CD4-positive, alpha-beta T cell (primary cell): ENCODE measurements around the gene ONECUT3. TPM values are rescaled to one million over a fixed set of nuclear protein-coding genes. Genes with fewer than 3 reads are reported as not detected.
A peak's percentile ranks its signal among the peaks of the same experiment; 100 is the strongest.

Experiments used
- ATAC-seq: fragments of 200-7000 bp; cut with Tn5 transposase; one replicate; pipeline ENCODE4 v1.10.0; 2022; ENCODE audit warnings: mild to moderate bottlenecking; ENCODE audit not compliant: poor library complexity
- CTCF ChIA-PET: fragments of 350-600 bp; sonication (Branson Sonifier 250); formaldehyde crosslinking; loops from one replicate; lab custom pipeline; 2021; ENCODE audit warnings: antibody characterized with exemption, inconsistent platforms; lab: Charles Lee
- POLR2A ChIA-PET: fragments of 350-600 bp; sonication (Branson Sonifier 250); formaldehyde crosslinking; loops from one replicate; lab custom pipeline; 2021; ENCODE audit warnings: antibody characterized with exemption, inconsistent platforms; lab: Charles Lee
- DNase-seq, 14 experiments: peaks; one replicate each; pipeline ENCODE4 v3.0.0-alpha.2; 2013 to 2020; ENCODE audit warnings: mixed read lengths in 2 of 14
- H3K27ac ChIP-seq, 2 donors: one replicate each; pipeline versions ENCODE4 v1.5.1 to v1.7.0; 2013; ENCODE audit warnings: low read length in 2 of 2, low read depth in 1 of 2, mild to moderate bottlenecking in 1 of 2
- H3K27me3 ChIP-seq, 2 experiments: 1 replicate in 1 of 2; 2 replicates in 1 of 2; pipeline versions ENCODE4 v1.6.1 to v1.7.0; 2013; ENCODE audit warnings: low read length in 2 of 2, control low read depth in 1 of 2, mild to moderate bottlenecking in 1 of 2, moderate library complexity in 1 of 2; ENCODE audit not compliant: insufficient read depth in 2 of 2, control insufficient read depth in 1 of 2
- H3K36me3 ChIP-seq: one replicate; pipeline ENCODE4 v1.6.1; 2013; ENCODE audit warnings: low read length, control low read depth; ENCODE audit not compliant: insufficient read depth
- H3K4me1 ChIP-seq: one replicate; pipeline ENCODE4 v1.6.1; 2013; ENCODE audit warnings: low read length, control low read depth; ENCODE audit not compliant: insufficient read depth
- H3K4me3 ChIP-seq: one replicate; pipeline ENCODE4 v1.5.1; 2013; ENCODE audit warnings: mild to moderate bottlenecking, low read length, moderate library complexity
- H3K9me3 ChIP-seq, 2 experiments: 1 replicate in 1 of 2; 2 replicates in 1 of 2; pipeline versions ENCODE4 v1.6.1 to v1.7.0; 2013; ENCODE audit warnings: low read length in 2 of 2, mild to moderate bottlenecking in 2 of 2, control low read depth in 1 of 2, moderate library complexity in 1 of 2; ENCODE audit not compliant: control insufficient read depth in 1 of 2, insufficient read depth in 1 of 2
- H3K27ac Mint-ChIP-seq: one replicate; pipeline ENCODE4 v1.8.0; 2020; ENCODE audit warnings: mixed read lengths
- H3K27me3 Mint-ChIP-seq: one replicate; pipeline ENCODE4 v1.8.0; 2021; ENCODE audit warnings: mixed read lengths
- H3K36me3 Mint-ChIP-seq: one replicate; pipeline ENCODE4 v1.8.0; 2021; ENCODE audit warnings: low read depth, mixed read lengths
- H3K4me1 Mint-ChIP-seq: one replicate; pipeline ENCODE4 v1.8.0; 2021; ENCODE audit warnings: low read depth, mixed read lengths
- H3K4me3 Mint-ChIP-seq: one replicate; pipeline ENCODE4 v1.8.0; 2020; ENCODE audit warnings: mild to moderate bottlenecking, mixed read lengths
- H3K9me3 Mint-ChIP-seq: one replicate; pipeline ENCODE4 v1.8.0; 2020; ENCODE audit warnings: mixed read lengths
- CTCF ChIP-seq: fragments of 200-600 bp; IDR thresholded peaks from one replicate; pipeline ENCODE4 v1.8.0; 2022; ENCODE audit warnings: antibody characterized with exemption, mild to moderate bottlenecking
- intact Hi-C, 2 experiments: fragments of 100-400 bp; cut with DNase I in 1 of 2; cut with micrococcal nuclease in 1 of 2; formaldehyde crosslinking; loops; one replicate each; pipeline versions ENCODE4 v1.15.1 to v1.9.0; 2023 to 2025; cut with DNase I, micrococcal nuclease
- total RNA-seq, 174 experiments: library from RNA in 2 of 174; stranded (reverse) in 2 of 174; gene quantifications; one replicate each; pipeline ENCODE4 v1.2.3 and lab custom pipeline; 2021 to 2026

The ONECUT3 gene
- total RNA-seq, 2 experiments from 2014 or later: not detected

- no peak overlapping the region for H3K27ac ChIP-seq
- H3K27me3 ChIP-seq: peaks cover 74 to 87% of the 10 kb centered on the region in 2 experiments
- H3K4me3 Mint-ChIP-seq: no peak overlapping the region
- no peak overlapping the region for H3K27ac Mint-ChIP-seq
- no peaks in the 10 kb centered on the region for H3K4me1 Mint-ChIP-seq
- H3K4me1 ChIP-seq: no peaks in the 10 kb centered on the region
- peaks cover 11% of the 10 kb centered on the region for H3K9me3 Mint-ChIP-seq
- no peak overlapping the region for H3K4me3 ChIP-seq
- DNase-seq (no peak), ATAC-seq (no peak)
- peaks cover 81% of the 10 kb centered on the region for H3K27me3 Mint-ChIP-seq
- ChIA-PET CTCF (no interaction called here), POLR2A (no interaction called here)
- TF ChIP-seq CTCF: no peak
- no peaks in the 10 kb centered on the region for H3K36me3 Mint-ChIP-seq
- intact Hi-C loops: no loop called here
- no peaks in the 10 kb centered on the region for H3K36me3 ChIP-seq
- peaks cover 15 to 42% of the 10 kb centered on the region in 2 experiments for H3K9me3 ChIP-seq
Observed at GRCh38 chr19:1773184-1773583, 19.9 kb downstream of the ONECUT3 start.

GRCh38 chr19:1774989-1775772 is 21.9 kb downstream of the ONECUT3 start:
- CTCF ChIA-PET: no interaction called here

GRCh38 chr19:1775951-1776605 is 22.8 kb downstream of the ONECUT3 start:
- no peaks in the 10 kb centered on the region for H3K36me3 ChIP-seq
- DNase-seq: no peak
- H3K4me3 ChIP-seq: no peak overlapping the region
- H3K4me1 Mint-ChIP-seq: no peaks in the 10 kb centered on the region
- peaks cover 74 to 81% of the 10 kb centered on the region in 2 experiments for H3K27me3 ChIP-seq
- no peak overlapping the region for H3K27ac Mint-ChIP-seq
- no peaks in the 10 kb centered on the region for H3K36me3 Mint-ChIP-seq
- ChIA-PET CTCF (no interaction called here), POLR2A (no interaction called here)
- no peak overlapping the region for H3K4me3 Mint-ChIP-seq
- no peaks in the 10 kb centered on the region for H3K4me1 ChIP-seq
- no peak for TF ChIP-seq CTCF
- intact Hi-C loops: no loop called here
- peaks cover 4 to 39% of the 10 kb centered on the region in 2 experiments for H3K9me3 ChIP-seq
- peaks cover 85% of the 10 kb centered on the region for H3K27me3 Mint-ChIP-seq
- H3K9me3 Mint-ChIP-seq: peaks cover 4% of the 10 kb centered on the region
- H3K27ac ChIP-seq: no peak overlapping the region
- no peak for ATAC-seq

More at GRCh38 chr19:1774989-1775772, 21.9 kb downstream of the ONECUT3 start:
- H3K27me3 ChIP-seq: peaks cover 74 to 81% of the 10 kb centered on the region in 2 experiments
- intact Hi-C loops: no loop called here
- no peaks in the 10 kb centered on the region for H3K36me3 ChIP-seq
- H3K36me3 Mint-ChIP-seq: no peaks in the 10 kb centered on the region
- H3K27ac ChIP-seq: no peak overlapping the region
- POLR2A ChIA-PET: no interaction called here
- peaks cover 85% of the 10 kb centered on the region for H3K27me3 Mint-ChIP-seq
- peaks cover 13 to 31% of the 10 kb centered on the region in 2 experiments for H3K9me3 ChIP-seq
- H3K4me1 ChIP-seq: no peaks in the 10 kb centered on the region
- H3K27ac Mint-ChIP-seq: no peak overlapping the region
- no peak for TF ChIP-seq CTCF
- no peak overlapping the region for H3K4me3 ChIP-seq
- H3K4me3 Mint-ChIP-seq: no peak overlapping the region
- no peaks in the 10 kb centered on the region for H3K4me1 Mint-ChIP-seq
- ATAC-seq: no peak
- DNase-seq: peak in 1 of 14 experiments; percentile 40
- H3K9me3 Mint-ChIP-seq: peaks cover 11% of the 10 kb centered on the region
